H1 (cell line): ENCODE data around the gene STK11. TPM values are rescaled to one million over a fixed set of nuclear protein-coding genes. Genes with fewer than 3 reads are reported as not detected.
A peak's percentile ranks its signal among the peaks of the same experiment; 100 is the strongest.

ENCODE experiments used
- CTCF ChIA-PET: fragments of 300-600 bp; sonication (Branson Sonifier 250); formaldehyde crosslinking; loops from one replicate; lab custom pipeline; 2021; ENCODE audit not compliant: partially characterized antibody; lab: Charles Lee
- POLR2A ChIA-PET: fragments of 300-600 bp; sonication (Branson Sonifier 250); formaldehyde crosslinking; loops from one replicate; lab custom pipeline; 2021; ENCODE audit warnings: inconsistent platforms; ENCODE audit not compliant: partially characterized antibody; lab: Charles Lee
- DNase-seq, 2 experiments: peaks; one replicate each; pipeline versions ENCODE4 v3.0.0 to v3.0.0-alpha.2; 2010 to 2022; ENCODE audit warnings: low spot score in 2 of 2, low read depth in 1 of 2, mixed read lengths in 1 of 2
- FAIRE-seq: peaks from 2 replicates; lab custom pipeline; 2011; peaks lifted over from hg19 to GRCh38; lab: Jason Lieb, UNC
- H2AFZ ChIP-seq: 2 replicates; pipeline ENCODE4 v1.8.1; 2012; ENCODE audit warnings: low read length, inconsistent platforms
- H2AK5ac ChIP-seq: 2 replicates; pipeline ENCODE4 v1.6.1; 2013; ENCODE audit warnings: low read depth, low read length
- H2BK120ac ChIP-seq: replicated peaks from 2 replicates; pipeline ENCODE3; 2013; ENCODE audit warnings: low read depth, low read length, inconsistent platforms
- H2BK12ac ChIP-seq: 2 replicates; pipeline ENCODE4 v1.6.1; 2013; ENCODE audit warnings: low read depth, low read length
- H2BK15ac ChIP-seq: 2 replicates; pipeline ENCODE4 v1.6.1; 2013; ENCODE audit warnings: low read length
- H2BK20ac ChIP-seq: 2 replicates; pipeline ENCODE4 v1.6.1; 2013; ENCODE audit warnings: low read length
- H2BK5ac ChIP-seq: 2 replicates; pipeline ENCODE4 v1.6.1; 2013; ENCODE audit warnings: low read depth, low read length
- H3K14ac ChIP-seq: 2 replicates; pipeline ENCODE4 v1.6.1; 2013; ENCODE audit warnings: inconsistent platforms; ENCODE audit not compliant: insufficient read length
- H3K18ac ChIP-seq: 2 replicates; pipeline ENCODE4 v1.6.1; 2013; ENCODE audit warnings: low read length; ENCODE audit errors: extremely low read depth
- H3K23ac ChIP-seq: 2 replicates; pipeline ENCODE4 v1.6.1; 2013; ENCODE audit warnings: inconsistent platforms; ENCODE audit not compliant: insufficient read length
- H3K23me2 ChIP-seq: 2 replicates; pipeline ENCODE4 v1.6.1; 2013; ENCODE audit warnings: low read depth, low read length
- H3K27ac ChIP-seq: 2 replicates; pipeline ENCODE4 v1.6.1; 2011; ENCODE audit warnings: low read depth, low read length, inconsistent platforms
- H3K27me3 ChIP-seq, 4 experiments: replicated peaks in 1 of 4; 1 replicate in 1 of 4; 2 replicates in 3 of 4; pipeline versions ENCODE4 v1.6.1 to v1.8.1; 2011 to 2013; ENCODE audit warnings: low read length in 3 of 4, mild to moderate bottlenecking in 3 of 4, inconsistent platforms in 2 of 4, mixed read lengths in 2 of 4, moderate library complexity in 1 of 4; ENCODE audit not compliant: control insufficient read depth in 3 of 4, insufficient read depth in 3 of 4; ENCODE audit errors: extremely low read depth in 1 of 4
- H3K36me3 ChIP-seq, 4 experiments: 2 replicates each; pipeline versions ENCODE4 v1.6.1 to v1.8.1; 2011 to 2013; ENCODE audit warnings: mild to moderate bottlenecking in 4 of 4, low read length in 3 of 4, moderate library complexity in 2 of 4, control low read depth in 1 of 4, inconsistent platforms in 1 of 4; ENCODE audit not compliant: insufficient read depth in 4 of 4, control insufficient read depth in 2 of 4
- H3K4ac ChIP-seq: replicated peaks from 2 replicates; pipeline ENCODE3; 2013; ENCODE audit warnings: low read length, low read depth, mixed read lengths, inconsistent platforms; ENCODE audit not compliant: insufficient read length
- H3K4me1 ChIP-seq, 4 experiments: replicated peaks in 1 of 4; 1 replicate in 1 of 4; 2 replicates in 3 of 4; pipeline versions ENCODE4 v1.6.1 to v1.8.1; 2011 to 2013; ENCODE audit warnings: low read length in 3 of 4, inconsistent platforms in 2 of 4, mixed read lengths in 1 of 4; ENCODE audit not compliant: insufficient read depth in 4 of 4, control insufficient read depth in 3 of 4
- H3K4me2 ChIP-seq, 2 experiments: 2 replicates each; pipeline versions ENCODE4 v1.6.1 to v1.8.1; 2011 to 2013; ENCODE audit warnings: low read depth in 2 of 2, low read length in 2 of 2, control low read depth in 1 of 2, inconsistent platforms in 1 of 2, mild to moderate bottlenecking in 1 of 2; ENCODE audit not compliant: insufficient read depth in 1 of 2
- H3K4me3 ChIP-seq, 4 experiments: fragments of 200-600, 300-600 bp in 1 of 4; sonication (generic), shearing (Covaris generic), sonication (Bioruptor Twin) in 1 of 4; 2 replicates each; pipeline versions ENCODE4 v1.5.1 to v1.8.1; 2011 to 2016; ENCODE audit warnings: low read length in 4 of 4, low read depth in 3 of 4, control low read depth in 2 of 4, inconsistent platforms in 2 of 4, mild to moderate bottlenecking in 2 of 4, mixed read lengths in 1 of 4, moderate library complexity in 1 of 4; ENCODE audit not compliant: insufficient read depth in 2 of 4; ENCODE audit errors: extremely low read depth in 1 of 4
- H3K56ac ChIP-seq: replicated peaks from 2 replicates; pipeline ENCODE3; 2013; ENCODE audit warnings: low read depth, mild to moderate bottlenecking, mixed read lengths, low read length, inconsistent platforms; ENCODE audit not compliant: insufficient read length
- H3K79me1 ChIP-seq: 2 replicates; pipeline ENCODE4 v1.6.1; 2013; ENCODE audit warnings: low read depth, low read length, control low read depth
- H3K79me2 ChIP-seq, 2 experiments: 2 replicates each; pipeline versions ENCODE4 v1.6.1 to v1.8.1; 2012 to 2013; ENCODE audit warnings: low read length in 2 of 2, mild to moderate bottlenecking in 2 of 2, inconsistent platforms in 1 of 2; ENCODE audit not compliant: insufficient read depth in 2 of 2, control insufficient read depth in 1 of 2
- H3K9ac ChIP-seq, 4 experiments: replicated peaks in 1 of 4; 1 replicate in 1 of 4; 2 replicates in 3 of 4; pipeline versions ENCODE4 v1.6.1 to v1.8.1; 2011 to 2013; ENCODE audit warnings: low read depth in 3 of 4, low read length in 3 of 4, control low read depth in 2 of 4, mild to moderate bottlenecking in 2 of 4, moderate library complexity in 2 of 4, inconsistent platforms in 1 of 4; ENCODE audit errors: extremely low read depth in 1 of 4
- H3K9me3 ChIP-seq, 2 experiments: 2 replicates each; pipeline versions ENCODE4 v1.6.1 to v1.8.1; 2012 to 2013; ENCODE audit warnings: mild to moderate bottlenecking in 2 of 2, moderate library complexity in 2 of 2, control low read depth in 1 of 2, inconsistent platforms in 1 of 2, low read depth in 1 of 2, low read length in 1 of 2, mixed read lengths in 1 of 2; ENCODE audit not compliant: insufficient read depth in 2 of 2
- H4K20me1 ChIP-seq, 2 experiments: replicated peaks in 1 of 2; 2 replicates each; pipeline versions ENCODE3 to v1.8.1; 2011 to 2013; ENCODE audit warnings: inconsistent platforms in 2 of 2, low read length in 2 of 2, mild to moderate bottlenecking in 1 of 2; ENCODE audit not compliant: insufficient read depth in 2 of 2, control insufficient read depth in 1 of 2
- H4K5ac ChIP-seq: 2 replicates; pipeline ENCODE4 v1.6.1; 2013; ENCODE audit warnings: low read length, low read depth, mixed read lengths, inconsistent platforms; ENCODE audit not compliant: insufficient read length
- H4K8ac ChIP-seq: 2 replicates; pipeline ENCODE4 v1.8.0; 2013; ENCODE audit warnings: mild to moderate bottlenecking, moderate library complexity, low read length, inconsistent platforms; ENCODE audit not compliant: insufficient read depth; ENCODE audit errors: extremely low read depth
- H4K91ac ChIP-seq: replicated peaks from 2 replicates; pipeline ENCODE3; 2013; ENCODE audit warnings: low read length, mixed read lengths, inconsistent platforms; ENCODE audit not compliant: insufficient read length
- ATF2 ChIP-seq: IDR thresholded peaks from 2 replicates; pipeline ENCODE4 v1.6.1; 2012; ENCODE audit warnings: low read length, inconsistent platforms
- BRCA1 ChIP-seq: IDR thresholded peaks from 2 replicates; pipeline ENCODE4 v1.6.1; 2012; ENCODE audit warnings: low read depth, low read length, improper control_type of control experiment
- CBX5 ChIP-seq: fragments of 300-800, 300-1000 bp; sonication (generic); IDR thresholded peaks from 2 replicates; pipeline ENCODE4 v1.7.1; 2016; ENCODE audit warnings: antibody characterized with exemption, low read length, low read depth
- CTBP2 ChIP-seq: IDR thresholded peaks from 2 replicates; pipeline ENCODE4 v1.7.0; 2011; ENCODE audit warnings: borderline replicate concordance, mild to moderate bottlenecking, moderate library complexity, mixed read lengths, low read length; ENCODE audit not compliant: insufficient read depth, insufficient read length
- CTCF ChIP-seq, 3 experiments: IDR thresholded peaks; 1 replicate in 2 of 3; 2 replicates in 1 of 3; pipeline versions ENCODE4 v1.5.1 to v1.6.1; 2011; ENCODE audit warnings: low read length in 3 of 3, mild to moderate bottlenecking in 3 of 3, inconsistent platforms in 2 of 3, low read depth in 1 of 3, moderate library complexity in 1 of 3; ENCODE audit not compliant: insufficient read depth in 1 of 3; ENCODE audit errors: control extremely low read depth in 1 of 3
- EP300 ChIP-seq, 2 experiments: IDR thresholded peaks; 1 replicate in 1 of 2; 2 replicates in 1 of 2; pipeline ENCODE4 v1.6.1; 2011 to 2012; ENCODE audit warnings: low read depth in 2 of 2, low read length in 2 of 2, mild to moderate bottlenecking in 2 of 2, borderline replicate concordance in 1 of 2, inconsistent platforms in 1 of 2, moderate library complexity in 1 of 2
- WGBS, 2 experiments: shearing (Covaris generic) in 1 of 2; methylation state at CpG; one replicate each; pipeline versions ENCODE4 v1.1.6 to v1.1.7; 2013 to 2015; ENCODE audit warnings: low lambda C conversion rate in 2 of 2, mixed read lengths in 2 of 2, inconsistent platforms in 1 of 2, low coverage in 1 of 2, missing lambda C conversion rate in 1 of 2; ENCODE audit not compliant: insufficient replicate concordance in 2 of 2, insufficient coverage in 1 of 2, insufficient read length in 1 of 2; ENCODE audit errors: extremely low coverage in 1 of 2, missing lambda C conversion rate in 1 of 2; 5-methylcytosine and 5-hydroxymethylcytosine counted together
- polyA plus RNA-seq, 7 experiments: library from polyadenylated mRNA; depleted of rRNA in 3 of 7; stranded (reverse) in 5 of 7; unstranded in 2 of 7; fragments of >200 nt in 5 of 7; fragments of 200-250 nt in 2 of 7; gene quantifications; 1 replicate in 5 of 7; 2 replicates in 1 of 7; 4 replicates in 1 of 7; pipeline versions ENCODE4 v1.2.1 to v1.2.3, GENCODE V29; 2011 to 2013; ENCODE audit warnings: missing spikeins in 2 of 7, mixed read lengths in 2 of 7
- total RNA-seq: library from RNA; stranded (reverse); fragmentation: NEBNext Ultra II Directional; extraction: Animal tissue kit (Norgen Biotek cat#: 25700); gene quantifications from 2 replicates; pipeline ENCODE4 v1.2.1, GENCODE V29; 2021

Gene STK11
- total and polyA plus RNA-seq, 2 of the 8 experiments (the other 6 are each of a cell fraction or from before 2014, with no cell fraction given), result 45.3 to 70.7 TPM

- DNase-seq, result peak in 1 of 2 experiments; percentile 67
- H3K9me3 ChIP-seq, result no peaks in the 10 kb centered on the region
- H4K91ac ChIP-seq, result no peak overlapping the region
- H3K79me2 ChIP-seq, result peaks cover 0 to 30% of the 10 kb centered on the region in 2 experiments; a peak in 3 of 4 replicates
- H2AK5ac ChIP-seq, result no peak overlapping the region
- no peak overlapping the region for H2BK120ac ChIP-seq
- no peak overlapping the region for H3K4ac ChIP-seq
- no peak overlapping the region for H2BK12ac ChIP-seq
- H3K23me2 ChIP-seq, result no peaks in the 10 kb centered on the region
- H3K4me1 ChIP-seq, result peaks cover 0 to 2% (median 2%) of the 10 kb centered on the region in 4 experiments; a peak in 3 of 7 replicates
- H3K27ac ChIP-seq, result no peak overlapping the region
- ChIA-PET CTCF (interaction anchor here (0.7 to 9.0 kb wide), 25 partner anchors 8 to 265 kb away, joined by 3 to 56 read pairs (median 5); partner anchors contain the start of gene ATP5F1D), POLR2A (interaction anchor here (0.9 to 2.0 kb wide), 8 partner anchors 9 to 212 kb away, joined by 3 to 8 read pairs (median 4); no protein-coding TSS in a partner anchor)
- H3K14ac ChIP-seq, result no peak overlapping the region
- no peak overlapping the region for H2BK15ac ChIP-seq
- TF ChIP-seq CBX5, result no peak
- no peak for TF ChIP-seq EP300 (IDR thresholded peaks at IDR 0.05; ENCODE audit: borderline replicate concordance in 1 of 2, low read depth in 2 of 2, low read length in 2 of 2)
- TF ChIP-seq BRCA1, result no peak
- peak in 2 of 3 experiments; percentile 24 to 33; a peak in 1 of 4 replicates for TF ChIP-seq CTCF (IDR thresholded peaks at IDR 0.05; ENCODE audit: control extremely low read depth in 1 of 3, insufficient read depth in 1 of 3, low read depth in 1 of 3, low read length in 3 of 3)
- no peak for TF ChIP-seq CTBP2
- no peak for TF ChIP-seq ATF2
- peaks cover 7% of the 10 kb centered on the region for H3K79me1 ChIP-seq
- H3K4me3 ChIP-seq, result no peak overlapping the region
- H3K36me3 ChIP-seq, result peaks cover 0 to 31% (median 0%) of the 10 kb centered on the region in 4 experiments; a peak in 3 of 8 replicates
- no peak overlapping the region; the same call in 1 of the 2 replicates for H4K8ac ChIP-seq
- H3K27me3 ChIP-seq, result no peaks in the 10 kb centered on the region
- H3K4me2 ChIP-seq, result no peak overlapping the region
- H3K23ac ChIP-seq, result no peak overlapping the region
- no peak overlapping the region for H2BK5ac ChIP-seq
- H2AFZ ChIP-seq, result no peak overlapping the region
- no peak for FAIRE-seq
- H4K5ac ChIP-seq, result no peak overlapping the region
- no peak overlapping the region for H3K56ac ChIP-seq
- whole genome bisulfite sequencing, 2 experiments, result 92% methylated on average over 30 of the region's 33 CpGs; no CpG with 5 or more reads in 1 of the 2 experiments
- H3K9ac ChIP-seq, result no peak overlapping the region
- H3K18ac ChIP-seq, result no peak overlapping the region
- H4K20me1 ChIP-seq, result peaks cover 26 to 37% of the 10 kb centered on the region in 2 experiments
- H2BK20ac ChIP-seq, result no peak overlapping the region
Measured at GRCh38 chr19:1220477-1220930, 14.9 kb downstream of the STK11 start.
